Neuronal stem cell (in vitro differentiated cells): ENCODE data around the gene TGFBRAP1.
A peak's percentile ranks its signal among the peaks of the same experiment; 100 is the strongest.

Source experiments
- DNase-seq: peaks from one replicate; pipeline ENCODE4 v3.0.0-alpha.2; 2013; ENCODE audit warnings: low spot score
- H2AFZ ChIP-seq: one replicate; pipeline ENCODE4 v1.6.1; 2013; ENCODE audit warnings: mild to moderate bottlenecking, low read length, inconsistent platforms
- H2AK5ac ChIP-seq: 2 replicates; pipeline ENCODE4 v1.6.1; 2013; ENCODE audit warnings: low read depth, mild to moderate bottlenecking, inconsistent platforms, low read length, moderate library complexity, mixed read lengths
- H2BK120ac ChIP-seq: 2 replicates; pipeline ENCODE4 v1.6.1; 2013; ENCODE audit warnings: low read depth, mild to moderate bottlenecking, inconsistent platforms, low read length, moderate library complexity, mixed read lengths
- H2BK12ac ChIP-seq: one replicate; pipeline ENCODE4 v1.6.1; 2013; ENCODE audit warnings: low read length, inconsistent platforms
- H2BK15ac ChIP-seq: 2 replicates; pipeline ENCODE4 v1.6.1; 2013; ENCODE audit warnings: mild to moderate bottlenecking, low read length, inconsistent platforms, mixed read lengths
- H2BK5ac ChIP-seq: one replicate; pipeline ENCODE4 v1.6.1; 2013; ENCODE audit warnings: inconsistent platforms, mild to moderate bottlenecking, low read length, moderate library complexity
- H3K14ac ChIP-seq: one replicate; pipeline ENCODE4 v1.6.1; 2013; ENCODE audit warnings: low read length, inconsistent platforms
- H3K18ac ChIP-seq: 2 replicates; pipeline ENCODE4 v1.6.1; 2013; ENCODE audit warnings: low read length, inconsistent platforms
- H3K23ac ChIP-seq: 2 replicates; pipeline ENCODE4 v1.6.1; 2013; ENCODE audit warnings: low read depth, mild to moderate bottlenecking, mixed read lengths, low read length, inconsistent platforms; ENCODE audit not compliant: poor library complexity
- H3K27ac ChIP-seq: replicated peaks from 3 replicates; pipeline ENCODE4 v1.5.1; 2013; ENCODE audit warnings: low read length, inconsistent platforms
- H3K27me3 ChIP-seq, 3 experiments: 2 replicates each; pipeline ENCODE4 v1.6.1; 2013; ENCODE audit warnings: low read length in 3 of 3, mild to moderate bottlenecking in 2 of 3, inconsistent platforms in 1 of 3, low read depth in 1 of 3, mixed read lengths in 1 of 3, moderate library complexity in 1 of 3; ENCODE audit not compliant: control insufficient read depth in 3 of 3, insufficient read depth in 3 of 3
- H3K36me3 ChIP-seq, 2 donors: replicated peaks in 1 of 2; 2 replicates each; pipeline ENCODE4 v1.6.1; 2013; ENCODE audit warnings: low read length in 2 of 2; ENCODE audit not compliant: control insufficient read depth in 2 of 2, insufficient read depth in 2 of 2
- H3K4ac ChIP-seq: 2 replicates; pipeline ENCODE4 v1.6.1; 2013; ENCODE audit warnings: inconsistent platforms, mild to moderate bottlenecking, low read length, moderate library complexity
- H3K4me1 ChIP-seq, 2 donors: 1 replicate in 1 of 2; 2 replicates in 1 of 2; pipeline ENCODE4 v1.6.1; 2013; ENCODE audit warnings: low read length in 2 of 2, low read depth in 1 of 2; ENCODE audit not compliant: control insufficient read depth in 2 of 2, insufficient read depth in 1 of 2
- H3K4me2 ChIP-seq: one replicate; pipeline ENCODE4 v1.6.1; 2013; ENCODE audit warnings: mild to moderate bottlenecking, low read length, inconsistent platforms; ENCODE audit not compliant: insufficient read depth, poor library complexity, severe bottlenecking
- H3K4me3 ChIP-seq, 2 donors: 2 replicates each; pipeline ENCODE4 v1.5.1; 2013; ENCODE audit warnings: low read length in 2 of 2, mild to moderate bottlenecking in 2 of 2, inconsistent platforms in 1 of 2, moderate library complexity in 1 of 2
- H3K79me1 ChIP-seq: one replicate; pipeline ENCODE4 v1.6.1; 2013; ENCODE audit warnings: low read depth, mild to moderate bottlenecking, inconsistent platforms, low read length, moderate library complexity
- H3K9ac ChIP-seq: one replicate; pipeline ENCODE4 v1.6.1; 2013; ENCODE audit warnings: mild to moderate bottlenecking, low read depth, low read length, inconsistent platforms; ENCODE audit not compliant: poor library complexity
- H3K9me3 ChIP-seq, 2 donors: replicated peaks in 1 of 2; 2 replicates each; pipeline versions ENCODE3 to v1.6.1; 2013; ENCODE audit warnings: low read length in 2 of 2, mild to moderate bottlenecking in 2 of 2, inconsistent platforms in 1 of 2, low read depth in 1 of 2, mixed read lengths in 1 of 2, moderate library complexity in 1 of 2; ENCODE audit not compliant: control insufficient read depth in 2 of 2, insufficient read depth in 1 of 2
- H4K8ac ChIP-seq: one replicate; pipeline ENCODE4 v1.6.1; 2013; ENCODE audit warnings: low read depth, mild to moderate bottlenecking, inconsistent platforms, low read length, moderate library complexity
- H4K91ac ChIP-seq: one replicate; pipeline ENCODE4 v1.6.1; 2013; ENCODE audit warnings: low read length, low read depth, mild to moderate bottlenecking, inconsistent platforms; ENCODE audit not compliant: poor library complexity
- WGBS, 2 donors: extraction: QIAGEN DNeasy Blood & Tissue Kit; methylation state at CpG; one replicate each; pipeline ENCODE4 v1.1.7; 2013; ENCODE audit warnings: missing lambda C conversion rate in 2 of 2, mixed read lengths in 1 of 2; ENCODE audit not compliant: insufficient read length in 2 of 2, insufficient replicate concordance in 1 of 2; ENCODE audit errors: extremely low coverage in 2 of 2; 5-methylcytosine and 5-hydroxymethylcytosine counted together

The TGFBRAP1 gene

GRCh38 chr2:105373344-105373781, 43.8 kb upstream of the TGFBRAP1 start:
- no peak overlapping the region for H3K9ac ChIP-seq
- H3K4me3 ChIP-seq: no peak overlapping the region
- no peak overlapping the region for H3K18ac ChIP-seq
- no peak overlapping the region for H2BK15ac ChIP-seq
- no peak overlapping the region for H4K91ac ChIP-seq
- no peak overlapping the region for H3K4me2 ChIP-seq
- no peak overlapping the region for H4K8ac ChIP-seq
- H3K36me3 ChIP-seq: peaks cover 3 to 62% of the 10 kb centered on the region in 2 donors
- no peak overlapping the region for H2BK12ac ChIP-seq
- no peak overlapping the region for H2BK5ac ChIP-seq
- no peak overlapping the region for H2AK5ac ChIP-seq
- no peak overlapping the region for H3K4ac ChIP-seq
- peaks cover 0 to 5% of the 10 kb centered on the region in 2 donors for H3K4me1 ChIP-seq
- H3K23ac ChIP-seq: no peak overlapping the region
- no peak overlapping the region for H2AFZ ChIP-seq
- no peaks in the 10 kb centered on the region for H3K27me3 ChIP-seq
- no peak overlapping the region for H3K14ac ChIP-seq
- H3K79me1 ChIP-seq: no peaks in the 10 kb centered on the region
- H3K27ac ChIP-seq: no peak overlapping the region
- no peak for DNase-seq
- WGBS, 2 donors: no CpG with 5 or more reads among the region's 9 CpGs
- H3K9me3 ChIP-seq: no peaks in the 10 kb centered on the region
- H2BK120ac ChIP-seq: no peak overlapping the region

- Histone ChIP-seq H2AFZ (no peak overlapping the region), H3K36me3 (peaks cover 7 to 71% of the 10 kb centered on the region in 2 donors)
Measured at GRCh38 chr2:105371810-105372209, 42.3 kb upstream of the TGFBRAP1 start.

GRCh38 chr2:105371156-105371555, 41.6 kb upstream of the TGFBRAP1 start:
- no peak overlapping the region for H3K4me3 ChIP-seq
- H3K4me1 ChIP-seq: peaks cover 0 to 5% of the 10 kb centered on the region in 2 donors
- no peak overlapping the region for H4K91ac ChIP-seq
- no peak overlapping the region for H3K4ac ChIP-seq
- H2AK5ac ChIP-seq: no peak overlapping the region
- no peak overlapping the region for H3K4me2 ChIP-seq
- no peak overlapping the region for H2BK12ac ChIP-seq
- no CpG with 5 or more reads among the region's 10 CpGs for WGBS, 2 donors
- H3K79me1 ChIP-seq: no peaks in the 10 kb centered on the region
- no peak overlapping the region for H3K23ac ChIP-seq
- no peak overlapping the region for H2BK120ac ChIP-seq
- no peak overlapping the region for H3K14ac ChIP-seq
- no peak overlapping the region for H3K27ac ChIP-seq
- no peak overlapping the region for H3K9ac ChIP-seq
- no peak overlapping the region for H3K18ac ChIP-seq
- H3K9me3 ChIP-seq: no peaks in the 10 kb centered on the region
- H2AFZ ChIP-seq: no peak overlapping the region
- no peak overlapping the region for H2BK15ac ChIP-seq
- H3K27me3 ChIP-seq: no peaks in the 10 kb centered on the region
- no peak for DNase-seq
- no peak overlapping the region for H4K8ac ChIP-seq
- no peak overlapping the region for H2BK5ac ChIP-seq
- H3K36me3 ChIP-seq: peaks cover 7 to 73% of the 10 kb centered on the region in 2 donors

More at GRCh38 chr2:105371810-105372209, 42.3 kb upstream of the TGFBRAP1 start:
- Histone ChIP-seq H3K9ac (no peak overlapping the region), H3K18ac (no peak overlapping the region), H3K4me2 (no peak overlapping the region), H3K4me3 (no peak overlapping the region), H2BK12ac (no peak overlapping the region), H3K4me1 (peaks cover 0 to 5% of the 10 kb centered on the region in 2 donors), H3K27me3 (no peaks in the 10 kb centered on the region), H2AK5ac (no peak overlapping the region), H2BK5ac (no peak overlapping the region), H4K91ac (no peak overlapping the region), H3K14ac (no peak overlapping the region), H4K8ac (no peak overlapping the region), H2BK120ac (no peak overlapping the region), H3K4ac (no peak overlapping the region), H3K23ac (no peak overlapping the region), H3K9me3 (no peaks in the 10 kb centered on the region), H3K27ac (no peak overlapping the region), H2BK15ac (no peak overlapping the region), H3K79me1 (no peaks in the 10 kb centered on the region)
- WGBS, 2 donors: no CpG with 5 or more reads among the region's 4 CpGs
- DNase-seq: no peak

- Histone ChIP-seq H3K79me1 (no peaks in the 10 kb centered on the region), H3K36me3 (peaks cover 5 to 71% of the 10 kb centered on the region in 2 donors), H3K27ac (no peak overlapping the region), H3K4ac (no peak overlapping the region), H3K14ac (no peak overlapping the region), H4K8ac (no peak overlapping the region), H3K27me3 (no peaks in the 10 kb centered on the region), H2BK5ac (no peak overlapping the region), H2BK120ac (no peak overlapping the region), H2AFZ (no peak overlapping the region), H2BK15ac (no peak overlapping the region), H4K91ac (no peak overlapping the region), H3K9me3 (no peaks in the 10 kb centered on the region), H3K4me2 (no peak overlapping the region), H3K9ac (no peak overlapping the region), H3K23ac (no peak overlapping the region), H3K4me3 (no peak overlapping the region), H2AK5ac (no peak overlapping the region), H2BK12ac (no peak overlapping the region), H3K4me1 (peaks cover 0 to 5% of the 10 kb centered on the region in 2 donors), H3K18ac (no peak overlapping the region)
- WGBS, 2 donors: no CpG with 5 or more reads among the region's 30 CpGs
- peak; percentile 71 for DNase-seq
Measured at GRCh38 chr2:105369777-105370690, 40.5 kb upstream of the TGFBRAP1 start.
